PC-9 (cell line): ENCODE data around the gene PEX13.

ENCODE experiments used
- EZH2 ChIP-seq: fragments of 200-600 bp; sonication (generic); IDR thresholded peaks from 2 replicates; pipeline ENCODE4 v1.8.0; 2017; ENCODE audit warnings: antibody characterized with exemption, low read depth
- TF ChIP-seq, protein P1 (sequence below): fragments of 200-600 bp; sonication (generic); conservative IDR thresholded peaks from 2 replicates; pipeline ENCODE4 v1.6.1; 2017; ENCODE audit warnings: mixed run types, antibody characterized with exemption, mild to moderate bottlenecking, moderate library complexity

DNA sequence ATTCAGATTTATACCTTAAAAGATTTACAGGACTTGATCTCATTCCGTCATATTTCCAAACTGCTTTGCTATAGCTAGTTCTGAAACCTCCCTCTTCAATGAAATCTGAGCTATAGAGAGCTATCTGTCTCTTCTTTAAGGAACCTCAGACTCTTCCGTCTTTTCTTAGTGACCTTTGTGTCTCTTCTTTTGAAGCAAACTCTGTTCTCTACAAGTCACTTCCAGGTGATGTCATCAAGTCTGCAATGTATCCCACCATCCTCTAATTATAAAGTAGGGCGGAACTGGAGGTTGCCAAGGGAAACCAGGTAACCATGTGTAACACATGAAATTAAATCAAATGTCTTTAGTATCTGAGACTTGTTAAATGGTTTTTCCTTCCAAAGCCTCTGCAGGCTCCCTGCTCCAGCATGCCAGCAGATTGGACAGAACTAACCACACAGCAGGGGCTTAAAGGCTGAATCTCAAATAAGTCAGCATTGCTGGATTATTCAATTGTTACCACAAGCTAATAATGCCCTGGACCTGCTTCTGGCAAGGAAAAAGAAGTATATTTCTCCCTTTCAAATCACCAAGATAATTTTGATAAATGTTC lies 41.2 kb upstream of the PEX13 start:
- TF ChIP-seq, protein P1, sequence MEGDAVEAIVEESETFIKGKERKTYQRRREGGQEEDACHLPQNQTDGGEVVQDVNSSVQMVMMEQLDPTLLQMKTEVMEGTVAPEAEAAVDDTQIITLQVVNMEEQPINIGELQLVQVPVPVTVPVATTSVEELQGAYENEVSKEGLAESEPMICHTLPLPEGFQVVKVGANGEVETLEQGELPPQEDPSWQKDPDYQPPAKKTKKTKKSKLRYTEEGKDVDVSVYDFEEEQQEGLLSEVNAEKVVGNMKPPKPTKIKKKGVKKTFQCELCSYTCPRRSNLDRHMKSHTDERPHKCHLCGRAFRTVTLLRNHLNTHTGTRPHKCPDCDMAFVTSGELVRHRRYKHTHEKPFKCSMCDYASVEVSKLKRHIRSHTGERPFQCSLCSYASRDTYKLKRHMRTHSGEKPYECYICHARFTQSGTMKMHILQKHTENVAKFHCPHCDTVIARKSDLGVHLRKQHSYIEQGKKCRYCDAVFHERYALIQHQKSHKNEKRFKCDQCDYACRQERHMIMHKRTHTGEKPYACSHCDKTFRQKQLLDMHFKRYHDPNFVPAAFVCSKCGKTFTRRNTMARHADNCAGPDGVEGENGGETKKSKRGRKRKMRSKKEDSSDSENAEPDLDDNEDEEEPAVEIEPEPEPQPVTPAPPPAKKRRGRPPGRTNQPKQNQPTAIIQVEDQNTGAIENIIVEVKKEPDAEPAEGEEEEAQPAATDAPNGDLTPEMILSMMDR = no peak
- no peak for TF ChIP-seq EZH2
